GM20431 (cell line): ENCODE results near the gene MUC7.

Experiments
- in situ Hi-C: fragments of 300-500 bp; cut with MseI, MboI; formaldehyde crosslinking; loops from one replicate; pipeline ENCODE4 v1.15.0; 2020; ENCODE audit warnings: low sequenced_read_pairs; ENCODE audit not compliant: unreplicated experiment

MUC7 gene

GRCh38 chr4:70530997-70531396, 59.0 kb downstream of the MUC7 start:
- in situ Hi-C loops = no loop called here

- in situ Hi-C loops = no loop called here
These were observed 60.0 kb downstream of the MUC7 start for GRCh38 chr4:70531981-70532380.
